ENCODE results near the gene TSNAX. TPM values are rescaled to one million over a fixed set of nuclear protein-coding genes. Genes with fewer than 3 reads are reported as not detected.

Gene TSNAX
- total RNA-seq, 1 donor from 2014 or later: 60.7 TPM

DNA sequence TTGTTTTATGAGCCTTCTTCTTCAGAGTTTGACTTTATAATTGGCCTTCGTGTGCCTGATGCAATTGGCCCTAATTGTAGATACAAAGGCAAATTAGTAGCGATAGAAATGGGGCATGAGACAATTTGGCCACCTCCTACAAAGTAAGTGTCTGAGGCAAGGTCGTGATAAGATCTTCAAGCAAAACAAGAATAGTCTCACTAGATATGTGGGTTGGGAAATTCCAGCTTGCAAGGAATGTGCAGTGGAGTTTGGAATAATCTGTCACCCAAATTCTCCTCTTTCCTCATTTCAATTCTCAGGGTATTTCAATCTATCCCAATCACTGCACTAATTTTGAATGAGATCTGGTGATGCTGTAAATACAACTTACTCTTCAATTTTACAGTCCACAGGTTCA lies 11.4 kb upstream of the TSNAX start:
- no peak for FAIRE-seq
- no peak for DNase-seq (ENCODE audit: low spot score in 2 of 2)

DNA sequence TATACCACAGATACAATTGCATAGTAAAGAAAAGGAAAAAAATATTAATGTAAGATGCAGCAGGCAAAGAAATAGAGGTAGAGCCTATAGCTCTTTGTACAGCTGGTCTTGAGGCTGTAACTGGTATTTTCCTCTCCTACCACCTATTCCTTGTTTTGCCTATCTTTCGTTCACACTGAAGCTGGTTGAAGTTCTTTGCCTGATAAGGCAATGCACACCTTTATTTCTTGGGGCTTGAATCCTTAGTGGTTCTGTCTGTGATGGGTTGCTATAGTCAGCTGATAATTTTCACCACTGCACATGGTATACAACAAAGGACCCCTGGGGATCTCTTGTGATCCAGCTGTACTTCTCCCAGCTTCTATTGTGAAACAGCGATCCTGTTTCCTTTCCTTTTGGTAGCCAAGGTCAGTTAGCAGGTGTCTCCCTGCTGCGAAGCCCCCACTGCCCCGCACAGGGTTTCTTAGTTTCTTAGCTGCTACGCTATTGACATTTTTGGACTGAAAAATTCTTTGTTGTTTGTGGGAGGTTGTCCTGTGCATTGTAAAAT lies 9.9 kb upstream of the TSNAX start:
- DNase-seq (ENCODE audit: low spot score in 2 of 2) (no peak), FAIRE-seq (no peak)

DNA sequence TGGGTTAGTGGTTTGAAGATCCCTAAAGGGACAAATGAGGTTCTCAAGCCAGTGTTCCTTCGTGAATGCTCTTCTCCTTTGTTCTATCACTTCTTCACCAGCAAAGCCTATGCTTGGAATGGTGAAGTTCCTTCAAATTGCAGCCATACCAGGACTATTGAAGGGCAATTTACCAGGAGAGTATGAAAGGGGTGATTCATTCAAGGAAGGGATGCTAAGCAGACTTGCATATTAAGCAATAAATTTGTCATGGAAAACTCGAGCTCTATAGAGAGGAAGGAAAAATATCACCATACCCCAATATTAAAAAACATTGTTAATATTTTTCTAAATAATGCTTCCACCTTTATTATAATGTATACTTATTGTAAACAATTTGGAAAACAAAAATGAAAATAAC lies 9.3 kb upstream of the TSNAX start:
- DNase-seq (ENCODE audit: low spot score in 2 of 2) (no peak), FAIRE-seq (no peak)

DNA sequence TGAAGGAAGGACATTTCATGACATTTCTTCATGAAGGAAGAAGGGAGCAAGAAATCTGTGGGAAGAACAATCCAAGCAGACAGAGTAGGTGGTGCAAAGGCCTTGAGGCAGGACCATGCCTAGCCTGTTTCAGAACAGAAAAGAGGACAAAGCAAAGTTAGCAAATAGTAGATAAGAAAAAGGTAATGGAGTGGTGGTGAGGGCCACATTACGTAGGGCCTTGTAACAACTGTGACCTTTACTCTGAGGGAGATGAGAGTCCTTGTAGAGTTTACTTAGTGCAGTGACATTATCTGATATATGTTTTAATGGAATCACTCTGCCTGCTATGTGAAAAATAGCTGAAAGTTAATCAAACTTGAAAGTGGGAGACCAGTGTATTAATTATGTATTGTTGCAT lies 6.4 kb upstream of the TSNAX start:
- no peak for DNase-seq (ENCODE audit: low spot score in 2 of 2)

DNA sequence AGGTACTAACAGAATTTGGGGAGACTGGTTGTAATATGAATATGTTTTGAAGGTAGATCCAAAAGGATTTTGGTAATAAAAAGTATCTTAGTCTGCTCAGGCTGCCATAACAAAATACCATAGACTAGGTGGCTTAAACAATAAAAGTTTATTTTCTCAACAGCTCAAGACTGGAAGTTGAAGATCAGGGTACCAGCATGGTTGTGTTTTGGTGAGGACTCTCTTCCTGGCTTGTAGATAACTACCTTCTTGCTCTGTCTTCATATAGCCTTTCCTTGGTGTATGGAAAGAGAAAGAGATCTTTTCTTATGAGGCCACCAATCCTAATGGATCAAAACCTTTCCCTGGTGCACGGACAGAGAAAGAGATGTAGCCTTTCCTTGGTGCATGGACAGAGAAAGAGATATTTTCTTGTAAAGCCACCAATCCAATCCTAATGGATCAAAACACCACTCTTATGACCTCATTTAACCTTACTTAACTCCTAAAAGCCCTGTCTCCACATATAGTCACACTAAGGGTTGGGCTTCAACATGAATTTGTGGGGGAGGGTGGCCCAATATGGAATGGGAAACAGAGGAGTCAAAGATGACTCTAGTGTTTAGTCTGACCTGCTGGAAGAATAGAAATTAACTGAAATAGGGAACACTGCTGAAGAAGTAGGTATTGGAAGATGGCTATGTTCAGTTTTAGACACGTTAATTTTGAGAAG lies 5.4 kb upstream of the TSNAX start:
- DNase-seq (ENCODE audit: low spot score in 2 of 2): no peak
- no peak for FAIRE-seq

More for the DNA sequence above, 6.4 kb upstream of the TSNAX start:
- FAIRE-seq: no peak

DNA sequence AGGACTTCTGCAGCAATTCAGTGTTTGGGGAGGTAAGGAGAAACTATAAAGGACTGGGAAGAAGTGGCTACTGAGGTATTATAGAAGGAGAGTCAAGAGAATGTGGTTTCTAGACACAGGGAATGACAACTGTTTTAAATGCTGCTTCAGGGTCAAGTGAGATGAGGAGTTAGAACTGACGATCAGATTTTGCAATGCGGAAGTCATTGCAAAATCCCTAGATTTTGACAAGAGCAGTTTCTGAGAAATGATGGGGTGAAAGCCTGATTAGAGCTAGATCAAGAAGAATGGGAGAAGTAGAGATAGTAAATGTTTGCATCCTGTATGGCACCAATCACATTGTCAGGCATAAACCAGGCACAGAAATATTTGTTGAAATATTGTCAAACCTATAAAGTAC lies 4.7 kb upstream of the TSNAX start:
- DNase-seq (ENCODE audit: low spot score in 2 of 2) (no peak), FAIRE-seq (no peak)

DNA sequence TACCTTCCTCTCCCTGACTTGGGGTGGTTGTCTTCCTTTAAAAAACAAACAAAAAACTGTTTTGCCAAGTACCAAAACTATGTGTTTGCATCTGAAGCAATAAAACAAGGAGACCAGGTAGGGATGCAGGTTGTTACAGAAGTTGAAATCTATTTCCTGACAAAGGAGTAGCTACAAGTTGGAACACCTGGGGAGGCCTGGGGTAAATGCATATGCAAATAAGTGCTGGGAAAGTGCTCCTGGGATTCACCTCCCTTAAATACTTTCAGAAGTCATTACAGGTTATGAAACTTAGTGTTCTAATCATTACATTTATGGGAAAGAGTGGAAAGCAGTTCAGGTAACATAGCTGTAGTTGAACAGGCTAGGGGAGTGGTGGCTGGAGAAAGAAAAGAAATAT lies 1.9 kb upstream of the TSNAX start:
- DNase-seq (ENCODE audit: low spot score in 2 of 2): no peak
- FAIRE-seq: no peak

DNA sequence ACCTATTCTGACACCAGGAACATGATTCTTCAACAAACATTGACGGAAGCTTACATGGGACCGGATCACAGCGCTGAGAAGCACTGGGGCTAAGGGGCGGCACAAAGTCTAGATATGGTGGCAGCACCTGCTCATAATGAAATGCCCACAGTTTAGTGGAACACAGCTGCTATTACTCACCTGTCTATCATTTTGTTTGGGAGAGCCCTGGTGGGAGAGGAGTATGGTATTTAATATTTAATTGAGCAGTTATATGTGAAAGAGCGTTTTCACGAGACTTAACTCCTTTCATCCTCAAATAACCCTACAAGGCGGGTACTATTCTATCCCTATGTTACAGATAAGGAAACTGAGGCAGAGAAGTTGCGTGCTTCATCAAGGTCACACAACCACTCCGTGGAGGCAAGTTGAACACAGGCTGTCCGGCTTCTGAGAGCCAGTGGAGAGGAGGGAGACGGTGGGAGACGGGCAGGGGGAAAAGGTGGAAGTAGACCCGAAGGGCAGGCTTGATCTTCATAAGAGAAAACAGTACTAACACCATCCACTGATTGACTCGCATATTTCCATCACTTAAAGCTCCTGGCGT lies 790 bp upstream of the TSNAX start:
- no peak for FAIRE-seq
- DNase-seq (ENCODE audit: low spot score in 2 of 2): no peak

DNA sequence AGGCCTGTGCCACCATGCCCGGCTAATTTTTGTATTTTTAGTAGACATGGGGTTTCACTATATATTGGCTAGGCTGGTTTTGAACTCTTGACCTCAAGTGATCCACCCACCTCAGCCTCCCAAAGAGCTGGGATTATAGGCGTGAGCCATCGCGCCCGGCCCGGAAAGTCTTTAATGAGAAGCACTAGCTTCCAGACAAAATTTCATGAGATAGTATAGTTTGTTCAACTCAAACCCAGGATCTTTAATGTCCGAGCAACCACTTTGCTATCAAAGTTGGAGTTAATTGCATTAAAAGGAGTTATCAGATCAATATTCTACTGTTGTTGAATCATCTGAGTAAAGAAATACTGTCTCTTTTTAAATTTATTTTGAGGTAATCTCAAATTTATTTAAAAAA lies 4.8 kb downstream of the TSNAX start:
- DNase-seq (ENCODE audit: low spot score in 2 of 2) (no peak), FAIRE-seq (no peak)

DNA sequence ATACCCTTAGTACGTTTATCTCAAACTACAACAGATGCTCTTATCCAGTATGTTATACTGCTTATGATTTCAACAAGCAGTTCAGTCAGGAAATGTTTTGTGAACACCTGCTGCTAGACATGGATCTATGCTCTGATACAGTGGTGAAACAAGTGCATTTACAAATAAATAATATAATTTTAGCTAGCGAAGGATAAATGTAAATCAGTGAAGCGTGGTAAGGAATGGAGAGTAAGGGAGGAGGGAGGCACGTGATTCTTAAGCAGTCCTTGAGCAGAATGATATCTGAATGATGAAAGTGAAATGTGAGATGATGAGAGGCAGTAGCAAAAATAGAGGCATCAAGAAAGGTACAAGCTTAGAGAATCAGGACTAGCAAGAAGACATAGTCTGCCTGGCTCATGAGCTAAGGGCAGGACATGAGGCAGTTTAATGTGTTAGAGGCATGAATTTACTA lies 6.3 kb downstream of the TSNAX start:
- no peak for FAIRE-seq

DNA sequence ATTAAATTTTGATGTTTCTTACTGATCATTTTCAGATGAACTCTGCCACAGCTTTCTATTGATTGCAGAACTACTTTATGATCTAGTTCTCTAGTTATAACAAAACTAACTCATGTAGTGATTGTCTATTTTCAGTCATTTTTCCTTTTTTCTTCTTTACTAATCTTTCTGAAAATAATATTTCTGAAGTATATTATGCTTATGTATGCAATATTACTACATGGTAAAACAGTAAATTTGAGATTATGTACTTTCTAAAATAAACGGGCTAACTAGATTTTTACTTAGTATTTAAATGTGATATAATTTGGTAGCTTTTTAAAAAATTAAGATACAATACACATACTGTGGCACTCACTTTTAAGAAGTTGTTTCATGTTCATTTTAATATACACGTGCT lies 7.6 kb downstream of the TSNAX start:
- DNase-seq (ENCODE audit: low spot score in 2 of 2) (no peak), FAIRE-seq (no peak)

More for the DNA sequence above, 6.3 kb downstream of the TSNAX start:
- DNase-seq (ENCODE audit: low spot score in 2 of 2): no peak

DNA sequence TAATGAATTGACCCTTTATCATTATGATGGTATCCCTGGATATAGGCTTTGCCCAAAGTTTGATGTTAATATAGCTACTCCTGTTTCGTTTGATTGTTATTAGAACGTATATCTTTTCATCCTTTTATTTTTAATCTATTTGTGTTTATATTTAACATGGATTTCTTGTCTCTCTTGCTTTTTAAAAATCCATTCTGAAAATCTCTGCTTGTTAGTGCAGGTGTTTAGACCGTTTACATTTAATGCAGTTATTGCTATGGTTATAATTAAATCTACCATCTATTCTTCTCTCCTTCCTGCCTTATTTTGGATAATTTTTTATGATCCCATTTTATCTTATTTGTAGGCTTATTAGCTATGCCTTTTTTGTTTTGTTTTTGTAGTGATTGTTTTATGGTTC lies 12.4 kb downstream of the TSNAX start:
- DNase-seq (ENCODE audit: low spot score in 2 of 2) (no peak), FAIRE-seq (no peak)

DNA sequence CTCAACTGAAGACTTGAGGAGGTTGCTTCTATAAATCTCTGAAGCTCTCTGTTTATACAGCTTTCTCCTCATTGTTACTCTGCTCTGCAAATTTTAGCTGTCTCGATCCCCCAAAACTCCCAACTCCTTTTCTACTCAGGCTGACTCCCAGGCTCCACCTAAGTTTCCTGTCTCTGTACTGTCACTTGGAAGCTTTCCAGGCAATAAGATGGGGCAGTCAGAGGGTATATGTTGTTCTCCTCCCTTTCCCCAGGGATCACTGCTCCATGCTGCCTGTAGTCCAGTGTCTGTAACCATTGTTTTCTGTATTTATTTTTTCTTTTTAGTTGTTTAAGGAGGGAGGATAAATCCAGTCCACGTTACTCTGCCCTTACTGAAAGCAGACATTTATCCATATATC lies 13.4 kb downstream of the TSNAX start:
- FAIRE-seq: no peak

DNA sequence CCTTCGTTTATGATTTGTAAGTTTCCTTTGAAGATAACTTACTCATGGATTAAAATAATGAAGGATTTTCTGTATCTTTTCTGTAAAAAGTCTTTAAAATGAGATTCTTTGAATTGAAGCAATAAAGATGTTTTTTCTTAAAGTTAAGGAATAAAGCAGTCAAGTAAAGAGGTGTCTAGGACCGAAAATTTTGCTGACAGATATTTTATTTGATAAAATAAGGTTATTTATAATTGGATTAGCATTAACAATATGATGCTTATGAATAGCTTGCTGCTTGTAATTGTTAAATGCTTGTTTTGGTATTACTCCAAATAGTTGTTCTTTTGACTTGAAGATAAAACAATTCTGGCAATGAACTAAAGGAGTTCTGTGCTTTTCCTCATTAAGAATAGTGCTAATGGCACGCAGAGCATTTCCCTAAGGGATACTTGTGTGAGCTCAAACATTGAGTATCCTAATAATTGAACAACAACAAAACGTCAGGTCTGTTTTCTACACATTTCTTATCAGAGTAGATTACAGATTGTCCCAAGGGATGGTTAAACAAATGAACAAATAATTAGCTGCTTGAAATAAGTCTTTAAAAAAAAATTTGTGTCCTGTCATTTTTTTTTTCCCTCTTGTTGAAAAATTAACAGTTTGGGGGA lies 16.6 kb downstream of the TSNAX start:
- FAIRE-seq: no peak
- DNase-seq (ENCODE audit: low spot score in 2 of 2): no peak

More for the DNA sequence above, 13.4 kb downstream of the TSNAX start:
- DNase-seq (ENCODE audit: low spot score in 2 of 2): no peak

DNA sequence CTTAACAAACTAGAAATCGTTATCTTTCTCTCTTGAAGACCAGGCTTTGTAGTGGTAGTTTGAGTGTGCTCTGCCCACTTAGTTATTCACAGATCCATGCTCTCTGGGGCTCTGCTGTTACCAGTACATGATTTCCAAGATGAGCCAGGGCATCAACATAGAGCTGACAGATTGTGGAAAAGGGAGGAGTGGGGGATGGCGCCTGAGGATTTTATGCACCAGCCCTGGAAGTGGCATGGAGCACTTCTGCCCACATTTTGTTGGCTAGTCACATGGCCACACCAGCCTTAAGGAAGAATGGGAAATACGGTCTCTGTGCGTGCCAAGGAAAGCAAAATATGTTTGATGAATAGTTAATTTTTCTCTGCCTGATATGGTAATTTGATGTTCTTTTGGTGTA lies 18.2 kb downstream of the TSNAX start:
- DNase-seq (ENCODE audit: low spot score in 2 of 2) (no peak), FAIRE-seq (no peak)

DNA sequence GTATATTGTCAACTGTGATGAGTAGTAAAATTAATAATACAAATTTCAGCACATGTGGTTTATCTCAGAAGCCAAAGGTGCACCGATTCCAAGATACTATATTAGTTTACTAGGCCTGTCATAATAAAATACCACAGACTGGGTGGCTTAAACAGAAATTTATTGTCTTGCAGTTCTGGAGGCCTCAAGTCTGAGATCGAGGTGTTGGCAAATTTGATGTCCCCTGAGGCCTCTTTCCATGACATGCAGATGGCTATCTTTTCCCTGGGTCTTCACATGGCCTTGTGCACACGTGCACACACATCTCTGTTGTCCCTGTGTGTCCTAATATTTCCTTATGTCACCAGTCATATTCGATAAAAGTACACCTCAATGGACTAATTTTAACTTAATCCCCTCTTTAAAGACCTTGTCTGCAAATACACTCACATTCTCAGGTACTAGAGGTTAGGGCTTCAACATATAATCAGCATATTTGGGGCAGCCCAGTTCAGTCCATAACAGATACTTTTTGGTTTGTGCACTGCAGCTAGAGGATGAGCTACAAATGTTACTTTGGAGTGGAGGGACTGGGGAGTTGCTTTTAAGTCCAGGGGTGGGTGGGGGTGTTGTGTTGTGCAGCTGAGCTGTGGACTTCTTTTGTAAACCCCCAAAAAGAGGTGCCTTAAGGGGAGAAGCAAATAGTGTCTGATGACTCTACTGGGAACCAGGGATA lies 21.4 kb downstream of the TSNAX start:
- no peak for FAIRE-seq
- no peak for DNase-seq (ENCODE audit: low spot score in 2 of 2)

DNA sequence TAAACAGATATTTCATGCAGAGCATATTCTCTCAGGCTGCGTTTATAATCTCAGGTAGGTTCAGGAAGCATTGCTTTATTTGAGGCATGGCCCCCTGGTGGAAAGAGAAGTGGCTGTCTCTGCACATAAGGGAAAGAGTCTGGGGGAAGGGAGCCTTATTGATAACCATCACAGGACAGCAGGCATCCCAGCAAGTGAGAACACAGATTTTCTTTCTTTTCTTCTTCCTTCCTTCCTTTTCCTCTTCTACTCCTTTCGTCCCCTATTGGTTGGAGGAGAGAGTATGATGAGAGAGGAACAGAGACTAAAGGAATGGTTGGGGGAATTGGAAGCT lies 21.9 kb downstream of the TSNAX start:
- no peak for DNase-seq (ENCODE audit: low spot score in 2 of 2)
- FAIRE-seq: no peak

DNA sequence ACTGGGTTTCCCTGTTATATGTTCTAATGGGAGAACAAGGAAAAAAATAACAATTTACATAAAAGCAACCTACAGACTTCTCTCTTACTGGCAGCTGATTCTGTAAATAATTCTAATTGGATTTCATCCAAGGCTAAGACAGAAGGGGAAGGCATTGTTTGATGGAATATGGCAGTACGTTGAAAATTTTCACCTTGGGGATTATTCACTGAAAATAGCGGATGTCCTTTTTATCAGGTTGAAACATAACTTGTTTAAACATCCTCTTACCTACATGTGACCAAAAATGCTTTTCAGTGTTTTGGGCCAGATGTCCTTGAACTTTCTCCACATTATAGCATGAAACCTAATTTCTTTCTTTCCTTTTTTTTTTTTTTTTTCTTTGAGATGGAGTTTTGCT lies 24.9 kb downstream of the TSNAX start:
- DNase-seq (ENCODE audit: low spot score in 2 of 2): no peak
- no peak for FAIRE-seq

DNA sequence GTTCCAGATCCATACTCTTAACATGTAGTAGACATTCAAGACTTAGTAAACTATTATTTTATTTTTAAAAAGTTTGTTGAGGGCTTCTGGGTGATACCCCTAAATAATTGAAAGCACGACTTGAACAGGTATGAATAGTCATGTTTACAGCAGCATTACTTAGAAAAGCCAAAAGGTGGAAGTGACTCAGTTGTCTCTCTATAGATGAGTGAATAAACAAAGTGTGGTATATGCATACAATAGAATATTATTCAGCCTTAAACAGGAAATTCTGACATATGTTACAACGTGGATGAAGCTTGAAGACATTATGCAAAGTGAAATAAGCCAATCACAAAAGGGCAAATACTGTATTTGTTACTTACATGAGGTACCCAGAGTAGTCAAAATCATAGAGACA lies 26.5 kb downstream of the TSNAX start:
- FAIRE-seq: no peak

DNA sequence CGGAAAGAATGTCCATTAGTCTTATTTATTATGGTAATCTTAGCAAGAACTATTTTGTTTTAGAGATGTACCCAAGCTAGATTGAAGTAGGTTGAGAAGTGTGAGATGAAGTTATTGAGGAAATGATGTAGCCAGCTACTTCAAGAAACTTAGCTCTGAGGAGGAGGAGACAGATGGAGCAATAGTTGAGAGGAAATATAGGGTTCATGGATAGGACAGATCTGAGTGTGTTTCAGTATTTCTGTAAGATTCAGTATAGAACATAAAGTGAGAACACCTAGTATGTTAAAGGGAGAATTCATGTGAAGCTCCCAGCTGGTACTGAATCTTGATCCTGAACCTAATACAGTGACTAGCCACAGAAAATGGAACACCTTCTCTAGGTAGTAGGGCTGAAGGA lies 28.9 kb downstream of the TSNAX start:
- DNase-seq (ENCODE audit: low spot score in 2 of 2): no peak

More for the DNA sequence above, 26.5 kb downstream of the TSNAX start:
- no peak for DNase-seq (ENCODE audit: low spot score in 2 of 2)

More for the DNA sequence above, 28.9 kb downstream of the TSNAX start:
- no peak for FAIRE-seq
